Caco-2 (cell line): ENCODE data around the gene ABTB1. TPM values are rescaled to one million over a fixed set of nuclear protein-coding genes. Genes with fewer than 3 reads are reported as not detected.

Experiments used
- BruUV-seq: library from RNA; stranded (reverse); fragments of 400-500 nt; replicated peaks from 2 replicates; lab custom pipeline; 2021; lab: Mats Ljungman, UMichigan
- CTCF ChIA-PET: fragments of 300-600 bp; sonication (Branson Sonifier 250); formaldehyde crosslinking; loops from one replicate; lab custom pipeline; 2022; ENCODE audit warnings: antibody characterized with exemption; lab: Charles Lee
- POLR2A ChIA-PET: fragments of 300-600 bp; sonication (Branson Sonifier 250); formaldehyde crosslinking; loops from one replicate; lab custom pipeline; 2022; ENCODE audit warnings: antibody characterized with exemption; lab: Charles Lee
- DNase-seq, 2 experiments: peaks; one replicate each; pipeline versions ENCODE4 v3.0.0 to v3.0.0-alpha.2; 2020 to 2022
- H3K27me3 ChIP-seq: replicated peaks from 2 replicates; pipeline ENCODE4 v1.6.0; 2011; ENCODE audit warnings: low read length; ENCODE audit not compliant: control insufficient read depth, insufficient read depth
- H3K36me3 ChIP-seq: 2 replicates; pipeline ENCODE4 v1.5.1; 2011; ENCODE audit warnings: low read length; ENCODE audit not compliant: control insufficient read depth, insufficient read depth
- H3K4me1 ChIP-seq: fragments of 250-450 bp; sonication (Bioruptor Pico); 2 replicates; pipeline ENCODE4 v1.5.1; 2020; ENCODE audit warnings: mild to moderate bottlenecking
- H3K4me3 ChIP-seq: 2 replicates; pipeline ENCODE4 v1.5.1; 2011; ENCODE audit warnings: low read depth, mild to moderate bottlenecking, control low read depth, low read length
- H3K9me3 ChIP-seq: fragments of 250-450 bp; sonication (Bioruptor Pico); 2 replicates; pipeline ENCODE4 v1.5.1; 2020; ENCODE audit warnings: mild to moderate bottlenecking, moderate library complexity
- H3K27ac Mint-ChIP-seq: one replicate; pipeline ENCODE4 v1.8.0; 2022; ENCODE audit warnings: mixed read lengths; ENCODE audit not compliant: unreplicated experiment
- H3K27me3 Mint-ChIP-seq: one replicate; pipeline ENCODE4 v1.8.0; 2022; ENCODE audit warnings: mixed read lengths; ENCODE audit not compliant: insufficient read depth, unreplicated experiment
- H3K36me3 Mint-ChIP-seq: one replicate; pipeline ENCODE4 v1.8.0; 2022; ENCODE audit warnings: mild to moderate bottlenecking, mixed read lengths; ENCODE audit not compliant: insufficient read depth, unreplicated experiment
- H3K4me1 Mint-ChIP-seq: one replicate; pipeline ENCODE4 v1.8.0; 2022; ENCODE audit warnings: low read depth, mixed read lengths; ENCODE audit not compliant: unreplicated experiment
- H3K4me3 Mint-ChIP-seq: one replicate; pipeline ENCODE4 v1.8.0; 2022; ENCODE audit warnings: mild to moderate bottlenecking, moderate library complexity, mixed read lengths; ENCODE audit not compliant: unreplicated experiment
- H3K9me3 Mint-ChIP-seq: one replicate; pipeline ENCODE4 v1.8.0; 2022; ENCODE audit warnings: mixed read lengths; ENCODE audit not compliant: unreplicated experiment
- intact Hi-C: fragments of 100-400 bp; cut with micrococcal nuclease; formaldehyde crosslinking; loops from one replicate; pipeline ENCODE4 v1.10.0; 2022; ENCODE audit not compliant: unreplicated experiment
- total RNA-seq: library from RNA; stranded (reverse); gene quantifications from 2 replicates; pipeline ENCODE4 v1.2.3, GENCODE V29; 2022
- TF ChIP-seq, protein P1 (sequence below), 2 experiments: fragments of 200-600 bp in 1 of 2; IDR thresholded peaks; 1 replicate in 1 of 2; 2 replicates in 1 of 2; pipeline versions ENCODE4 v1.5.1 to v1.8.0; 2011 to 2022; ENCODE audit warnings: antibody characterized with exemption in 1 of 2, control low read depth in 1 of 2, inconsistent platforms in 1 of 2, low read depth in 1 of 2, low read length in 1 of 2, mild to moderate bottlenecking in 1 of 2, moderate library complexity in 1 of 2; ENCODE audit not compliant: insufficient read depth in 1 of 2, severe bottlenecking in 1 of 2, unreplicated experiment in 1 of 2

The ABTB1 gene
- total RNA-seq, 1 experiment from 2014 or later: 6.2 TPM

DNA sequence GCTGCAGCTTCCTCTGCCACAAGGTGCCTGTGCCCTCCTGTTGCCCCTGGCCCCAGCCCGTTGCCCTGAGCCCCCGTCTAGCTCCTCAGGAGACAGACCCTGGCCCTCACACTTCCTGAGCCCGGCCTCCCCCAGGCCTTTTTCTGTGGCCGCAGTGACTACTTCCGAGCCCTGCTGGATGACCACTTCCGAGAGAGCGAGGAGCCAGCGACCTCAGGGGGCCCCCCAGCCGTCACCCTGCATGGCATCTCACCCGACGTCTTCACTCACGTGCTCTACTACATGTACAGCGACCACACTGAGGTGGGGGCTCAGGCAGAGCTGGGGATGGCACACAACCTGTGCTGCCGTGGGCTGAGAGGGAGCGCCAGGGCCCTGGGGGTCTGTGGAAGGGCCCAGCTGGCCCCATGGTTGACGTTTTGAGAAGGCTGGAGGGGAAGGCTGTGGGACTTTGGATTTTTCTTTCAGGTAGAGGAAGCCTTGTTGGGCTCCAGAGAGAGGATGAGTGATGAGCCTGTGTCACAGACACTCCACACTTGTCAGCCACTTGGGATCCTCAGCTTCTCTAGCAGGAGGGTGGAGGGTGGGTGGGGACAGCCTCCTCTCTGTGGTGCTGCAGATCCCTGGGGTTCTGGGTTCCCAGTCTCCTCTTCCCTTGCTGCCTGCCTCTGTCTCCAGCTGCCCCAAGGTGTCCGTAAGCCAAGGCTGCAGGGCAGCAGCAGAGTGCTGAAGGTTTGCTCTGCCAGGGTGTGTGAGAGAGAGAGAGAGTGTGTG, 5.0 kb downstream of the ABTB1 start:
- intact Hi-C loops: loop anchor here (10.0 kb wide), 1 partner anchor 83 kb away; the partner anchor contains the start of genes MCM2 and TPRA1
- H3K36me3 Mint-ChIP-seq: peaks cover 14% of the 10 kb centered on the region
- H3K9me3 ChIP-seq: no peaks in the 10 kb centered on the region
- no peak overlapping the region for H3K4me3 Mint-ChIP-seq
- H3K4me1 Mint-ChIP-seq: peaks cover 8% of the 10 kb centered on the region
- peaks cover 7% of the 10 kb centered on the region; the same call in 1 of the 2 replicates for H3K4me1 ChIP-seq
- H3K27ac Mint-ChIP-seq: no peak overlapping the region
- H3K27me3 ChIP-seq: no peaks in the 10 kb centered on the region
- peak in 1 of 2 experiments; percentile 22 for DNase-seq
- BruUV-seq: no TSS peak
- no peaks in the 10 kb centered on the region for H3K27me3 Mint-ChIP-seq
- H3K9me3 Mint-ChIP-seq: no peaks in the 10 kb centered on the region
- ChIA-PET POLR2A (no interaction called here), CTCF (no interaction called here)
- no peak overlapping the region for H3K4me3 ChIP-seq
- no peaks in the 10 kb centered on the region for H3K36me3 ChIP-seq
- TF ChIP-seq, protein P1, sequence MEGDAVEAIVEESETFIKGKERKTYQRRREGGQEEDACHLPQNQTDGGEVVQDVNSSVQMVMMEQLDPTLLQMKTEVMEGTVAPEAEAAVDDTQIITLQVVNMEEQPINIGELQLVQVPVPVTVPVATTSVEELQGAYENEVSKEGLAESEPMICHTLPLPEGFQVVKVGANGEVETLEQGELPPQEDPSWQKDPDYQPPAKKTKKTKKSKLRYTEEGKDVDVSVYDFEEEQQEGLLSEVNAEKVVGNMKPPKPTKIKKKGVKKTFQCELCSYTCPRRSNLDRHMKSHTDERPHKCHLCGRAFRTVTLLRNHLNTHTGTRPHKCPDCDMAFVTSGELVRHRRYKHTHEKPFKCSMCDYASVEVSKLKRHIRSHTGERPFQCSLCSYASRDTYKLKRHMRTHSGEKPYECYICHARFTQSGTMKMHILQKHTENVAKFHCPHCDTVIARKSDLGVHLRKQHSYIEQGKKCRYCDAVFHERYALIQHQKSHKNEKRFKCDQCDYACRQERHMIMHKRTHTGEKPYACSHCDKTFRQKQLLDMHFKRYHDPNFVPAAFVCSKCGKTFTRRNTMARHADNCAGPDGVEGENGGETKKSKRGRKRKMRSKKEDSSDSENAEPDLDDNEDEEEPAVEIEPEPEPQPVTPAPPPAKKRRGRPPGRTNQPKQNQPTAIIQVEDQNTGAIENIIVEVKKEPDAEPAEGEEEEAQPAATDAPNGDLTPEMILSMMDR (IDR thresholded peaks at IDR 0.05; ENCODE audit: insufficient read depth in 1 of 2, low read depth in 1 of 2, low read length in 1 of 2, severe bottlenecking in 1 of 2, unreplicated experiment in 1 of 2): no peak

DNA sequence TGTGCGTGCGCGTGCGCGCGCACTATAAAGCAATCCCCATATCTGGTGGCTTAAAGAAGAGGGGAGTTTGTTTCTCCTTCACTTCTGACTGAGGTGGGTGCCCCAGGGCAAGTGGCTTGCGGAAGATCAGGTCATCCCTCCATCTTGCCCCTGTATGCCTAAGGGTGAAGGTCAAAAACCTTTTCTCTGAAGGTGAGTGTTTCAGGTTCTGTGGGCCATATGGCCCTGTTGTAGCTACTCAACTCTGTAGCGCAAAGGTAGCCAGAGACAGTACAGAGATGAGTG, 5.5 kb downstream of the ABTB1 start:
- H3K9me3 Mint-ChIP-seq: no peaks in the 10 kb centered on the region
- intact Hi-C loops: loop anchor here (10.0 kb wide), 1 partner anchor 83 kb away; the partner anchor contains the start of genes MCM2 and TPRA1

More for the DNA sequence above, 5.5 kb downstream of the ABTB1 start:
- Mint-ChIP-seq H3K4me3 (no peak overlapping the region), H3K27ac (no peak overlapping the region), H3K4me1 (peaks cover 8% of the 10 kb centered on the region), H3K36me3 (peaks cover 13% of the 10 kb centered on the region), H3K27me3 (no peaks in the 10 kb centered on the region)
- Histone ChIP-seq H3K36me3 (no peaks in the 10 kb centered on the region), H3K27me3 (no peaks in the 10 kb centered on the region), H3K4me1 (peaks cover 4% of the 10 kb centered on the region; the same call in 1 of the 2 replicates), H3K9me3 (no peaks in the 10 kb centered on the region), H3K4me3 (no peak overlapping the region)
- CTCF ChIA-PET: no interaction called here
- DNase-seq: no peak
- no TSS peak for BruUV-seq
- POLR2A ChIA-PET: no interaction called here
- TF ChIP-seq, protein P1 (IDR thresholded peaks at IDR 0.05; ENCODE audit: insufficient read depth in 1 of 2, low read depth in 1 of 2, low read length in 1 of 2, severe bottlenecking in 1 of 2, unreplicated experiment in 1 of 2): no peak
